GM12891 (cell line): ENCODE measurements around the gene ARHGEF7.

Experiments used
- POLR2A ChIP-seq: IDR thresholded peaks from 2 replicates; pipeline ENCODE4 v1.6.1; 2011; ENCODE audit warnings: low read depth, low read length, control low read depth
- POLR2AphosphoS5 ChIP-seq: IDR thresholded peaks from 2 replicates; pipeline ENCODE4 v1.6.1; 2011; ENCODE audit warnings: low read depth, low read length, control low read depth
- TAF1 ChIP-seq: IDR thresholded peaks from 2 replicates; pipeline ENCODE4 v1.6.1; 2011; ENCODE audit warnings: low read depth, low read length, control low read depth

- TF ChIP-seq POLR2A (no peak), POLR2AphosphoS5 (no peak), TAF1 (no peak)
Measured at GRCh38 chr13:111066544-111066943, 48.6 kb upstream of the ARHGEF7 start.
